A673 (cell line): ENCODE measurements around the gene SMIM12. TPM values are rescaled to one million over a fixed set of nuclear protein-coding genes. Genes with fewer than 3 reads are reported as not detected.
"Not testable (repeated sequence)": the region's sequence is repeated elsewhere in the genome, so short reads cannot be mapped to it uniquely, and the experiment has no call there.

Experiments used
- BruUV-seq: library from RNA; stranded (reverse); fragments of 400-500 nt; replicated peaks from 2 replicates; lab custom pipeline; 2021; lab: Mats Ljungman, UMichigan
- CTCF ChIA-PET: fragments of 300-600 bp; sonication (Branson Sonifier 250); formaldehyde crosslinking; loops from one replicate; lab custom pipeline; 2022; ENCODE audit warnings: antibody characterized with exemption; lab: Charles Lee
- POLR2A ChIA-PET: fragments of 300-600 bp; sonication (Branson Sonifier 250); formaldehyde crosslinking; loops from one replicate; lab custom pipeline; 2022; ENCODE audit warnings: antibody characterized with exemption; ENCODE audit not compliant: low non-redundant PET; lab: Charles Lee
- DNase-seq: peaks from one replicate; pipeline ENCODE4 v3.0.0-alpha.2; 2015; ENCODE audit warnings: low spot score
- H3K27ac ChIP-seq: fragments of 200-600 bp; sonication (generic); 2 replicates; pipeline ENCODE4 v1.5.1; 2016; ENCODE audit warnings: mixed run types, low read depth, mild to moderate bottlenecking, mixed read lengths, antibody characterized with exemption, low read length; ENCODE audit not compliant: poor library complexity, severe bottlenecking
- H3K27me3 ChIP-seq: fragments of 200-600 bp; sonication (generic); replicated peaks from 2 replicates; pipeline ENCODE4 v1.6.1; 2017; ENCODE audit warnings: mixed run types, low read depth, mild to moderate bottlenecking, mixed read lengths, antibody characterized with exemption, low read length; ENCODE audit not compliant: insufficient read depth, poor library complexity
- H3K36me3 ChIP-seq: fragments of 200-600 bp; sonication (generic); 2 replicates; pipeline ENCODE4 v1.6.1; 2016; ENCODE audit warnings: mixed run types, mild to moderate bottlenecking, mixed read lengths, antibody characterized with exemption, low read length; ENCODE audit not compliant: insufficient read depth, poor library complexity, severe bottlenecking
- H3K4me1 ChIP-seq: fragments of 200-600 bp; sonication (generic); 2 replicates; pipeline ENCODE4 v1.6.1; 2017; ENCODE audit warnings: mixed run types, mild to moderate bottlenecking, mixed read lengths, antibody characterized with exemption, low read length; ENCODE audit not compliant: insufficient read depth, poor library complexity, severe bottlenecking
- H3K4me3 ChIP-seq: fragments of 200-600 bp; sonication (generic); 2 replicates; pipeline ENCODE4 v1.5.1; 2016; ENCODE audit warnings: low read depth, mixed run types, mild to moderate bottlenecking, mixed read lengths, low read length; ENCODE audit not compliant: poor library complexity, severe bottlenecking
- H3K9me3 ChIP-seq: fragments of 200-600 bp; sonication (generic); 2 replicates; pipeline ENCODE4 v1.6.1; 2016; ENCODE audit warnings: mixed run types, low read depth, mild to moderate bottlenecking, mixed read lengths, antibody characterized with exemption, low read length; ENCODE audit not compliant: poor library complexity, severe bottlenecking
- CTCF ChIP-seq: fragments of 300-800, 200-600 bp; sonication (generic); conservative IDR thresholded peaks from 2 replicates; pipeline ENCODE4 v1.5.1; 2017; ENCODE audit warnings: low read depth, mild to moderate bottlenecking, antibody characterized with exemption, low read length, moderate library complexity, mixed read lengths
- EZH2 ChIP-seq: fragments of 200-600 bp; sonication (generic); IDR thresholded peaks from 2 replicates; pipeline ENCODE4 v1.6.1; 2017; ENCODE audit warnings: borderline replicate concordance, low read depth, mild to moderate bottlenecking, mixed read lengths, antibody characterized with exemption, low read length; ENCODE audit not compliant: poor library complexity, severe bottlenecking
- intact Hi-C: fragments of 100-400 bp; cut with micrococcal nuclease; formaldehyde crosslinking; loops from one replicate; pipeline ENCODE4 v1.10.0; 2022; ENCODE audit not compliant: unreplicated experiment
- total RNA-seq: library from RNA; stranded (reverse); gene quantifications from 2 replicates; pipeline ENCODE4 v1.2.3, GENCODE V29; 2021

Gene SMIM12
- total RNA-seq, 1 experiment from 2014 or later = 37.5 TPM

- Histone ChIP-seq H3K9me3 (no peaks in the 10 kb centered on the region), H3K27me3 (no peaks in the 10 kb centered on the region), H3K36me3 (no peaks in the 10 kb centered on the region), H3K4me3 (no peak overlapping the region), H3K27ac (no peak overlapping the region), H3K4me1 (no peaks in the 10 kb centered on the region)
- no peak for DNase-seq
- TF ChIP-seq EZH2 = no peak
- no peak for TF ChIP-seq CTCF
- intact Hi-C loops = no loop called here
- CTCF ChIA-PET = no interaction called here
- no TSS peak for BruUV-seq
- POLR2A ChIA-PET = no interaction called here
These were observed 34.0 kb downstream of the SMIM12 start for GRCh38 chr1:34825455-34826091.

- Histone ChIP-seq H3K27me3 (no peaks in the 10 kb centered on the region), H3K4me1 (no peaks in the 10 kb centered on the region), H3K4me3 (no peak overlapping the region), H3K27ac (no peak overlapping the region), H3K36me3 (no peaks in the 10 kb centered on the region), H3K9me3 (no peaks in the 10 kb centered on the region)
- intact Hi-C loops = no loop called here
- ChIA-PET CTCF (no interaction called here), POLR2A (no interaction called here)
- BruUV-seq = no TSS peak
- DNase-seq = no peak
- TF ChIP-seq CTCF (no peak), EZH2 (no peak)
These were observed 34.6 kb downstream of the SMIM12 start for GRCh38 chr1:34824817-34825454.

GRCh38 chr1:34822202-34822601 is 37.3 kb downstream of the SMIM12 start:
- Histone ChIP-seq H3K9me3 (no peaks in the 10 kb centered on the region), H3K27me3 (no peaks in the 10 kb centered on the region), H3K4me3 (no peak overlapping the region), H3K36me3 (no peaks in the 10 kb centered on the region), H3K4me1 (no peaks in the 10 kb centered on the region), H3K27ac (no peak overlapping the region)
- ChIA-PET POLR2A (no interaction called here), CTCF (no interaction called here)
- no peak for TF ChIP-seq CTCF
- TF ChIP-seq EZH2 = no peak
- intact Hi-C loops = no loop called here
- no peak for DNase-seq
- BruUV-seq = no TSS peak

- BruUV-seq, POLR2A ChIA-PET: not testable (repeated sequence)
These were observed 40.7 kb downstream of the SMIM12 start for GRCh38 chr1:34818862-34819261.

More at GRCh38 chr1:34818862-34819261, 40.7 kb downstream of the SMIM12 start:
- H3K27ac ChIP-seq, intact Hi-C loops, H3K4me3 ChIP-seq, H3K27me3 ChIP-seq, H3K4me1 ChIP-seq, H3K9me3 ChIP-seq, H3K36me3 ChIP-seq, CTCF ChIA-PET, DNase-seq: not testable (repeated sequence)
